SK-N-SH treated with all-trans-retinoic acid at 6 μM for 48 hours (cell line): ENCODE data around the gene UBA7.

Experiments
- ATAC-seq: fragments of 200-7000 bp; cut with Tn5 transposase; 3 replicates; pipeline ENCODE4 v1.9.1; 2020; ENCODE audit warnings: mild to moderate bottlenecking, moderate library complexity
- ARNTL ChIP-seq: fragments of 450-650 bp; formaldehyde crosslinking; IDR thresholded peaks from 2 replicates; pipeline ENCODE4 v1.5.0; 2020; ENCODE audit warnings: low read depth, mild to moderate bottlenecking, moderate library complexity, borderline replicate concordance
- BACH2 ChIP-seq: fragments of 250-450 bp; sonication (Bioruptor Pico); IDR thresholded peaks from 2 replicates; pipeline ENCODE4 v1.9.0; 2021; ENCODE audit warnings: mild to moderate bottlenecking, borderline replicate concordance
- CREB5 ChIP-seq: fragments of 250-450 bp; sonication (Bioruptor Pico); IDR thresholded peaks from 2 replicates; pipeline ENCODE4 v1.5.1; 2020; ENCODE audit warnings: low read depth, mild to moderate bottlenecking, moderate library complexity
- CSDC2 ChIP-seq: fragments of 250-450 bp; sonication (Bioruptor Pico); IDR thresholded peaks from 2 replicates; pipeline ENCODE4 v1.5.0; 2020; ENCODE audit warnings: mild to moderate bottlenecking, moderate library complexity
- CSRNP3 ChIP-seq: fragments of 250-450 bp; sonication (Bioruptor Pico); IDR thresholded peaks from 2 replicates; pipeline ENCODE4 v1.5.1; 2021; ENCODE audit warnings: mild to moderate bottlenecking, moderate library complexity
- ESRRG ChIP-seq: fragments of 250-450 bp; sonication (Bioruptor Pico); IDR thresholded peaks from 2 replicates; pipeline ENCODE4 v1.6.1; 2021; ENCODE audit warnings: mild to moderate bottlenecking
- GLIS3 ChIP-seq: fragments of 250-450 bp; sonication (Bioruptor Pico); IDR thresholded peaks from 2 replicates; pipeline ENCODE4 v1.5.0; 2020; ENCODE audit warnings: mild to moderate bottlenecking, moderate library complexity
- ISL1 ChIP-seq: fragments of 250-450 bp; sonication (Bioruptor Pico); IDR thresholded peaks from 2 replicates; pipeline ENCODE4 v2.1.2; 2022; ENCODE audit warnings: mild to moderate bottlenecking, moderate library complexity
- OSR1 ChIP-seq: fragments of 250-450 bp; sonication (Bioruptor Pico); IDR thresholded peaks from 2 replicates; pipeline ENCODE4 v1.8.0; 2022; ENCODE audit warnings: moderate library complexity, mild to moderate bottlenecking, inconsistent platforms
- PATZ1 ChIP-seq: fragments of 250-450 bp; sonication (Bioruptor Pico); IDR thresholded peaks from 2 replicates; pipeline ENCODE4 v1.8.0; 2020; ENCODE audit warnings: mild to moderate bottlenecking, moderate library complexity, borderline replicate concordance
- POU6F1 ChIP-seq: fragments of 250-450 bp; sonication (Bioruptor Pico); IDR thresholded peaks from 2 replicates; pipeline ENCODE4 v1.8.0; 2021; ENCODE audit warnings: low read depth, mild to moderate bottlenecking, moderate library complexity, borderline replicate concordance
- PPARA ChIP-seq: fragments of 250-450 bp; sonication (Bioruptor Pico); IDR thresholded peaks from 2 replicates; pipeline ENCODE4 v1.5.0; 2020; ENCODE audit warnings: mild to moderate bottlenecking, borderline replicate concordance
- RARB ChIP-seq: fragments of 250-450 bp; sonication (Bioruptor Pico); IDR thresholded peaks from 2 replicates; pipeline ENCODE4 v1.8.0; 2021; ENCODE audit warnings: mild to moderate bottlenecking, moderate library complexity
- SNAI2 ChIP-seq: fragments of 250-450 bp; sonication (Bioruptor Pico); IDR thresholded peaks from 2 replicates; pipeline ENCODE4 v1.5.0; 2020; ENCODE audit warnings: mild to moderate bottlenecking, moderate library complexity
- TOX ChIP-seq: fragments of 250-450 bp; sonication (Bioruptor Pico); IDR thresholded peaks from 2 replicates; pipeline ENCODE4 v1.8.0; 2021; ENCODE audit warnings: mild to moderate bottlenecking, moderate library complexity, borderline replicate concordance
- TSHZ2 ChIP-seq: fragments of 250-450 bp; sonication (Bioruptor Pico); IDR thresholded peaks from 2 replicates; pipeline ENCODE4 v1.5.0; 2020; ENCODE audit warnings: mild to moderate bottlenecking, moderate library complexity
- ZFP30 ChIP-seq: fragments of 450-650 bp; formaldehyde crosslinking; IDR thresholded peaks from 2 replicates; pipeline ENCODE4 v1.5.0; 2022; ENCODE audit warnings: mild to moderate bottlenecking, moderate library complexity
- ZNF565 ChIP-seq: fragments of 450-650 bp; formaldehyde crosslinking; conservative IDR thresholded peaks from 2 replicates; pipeline ENCODE4 v1.5.0; 2020; ENCODE audit warnings: low read depth, mild to moderate bottlenecking, moderate library complexity
- ZNF70 ChIP-seq: fragments of 450-650 bp; formaldehyde crosslinking; IDR thresholded peaks from 2 replicates; pipeline ENCODE4 v1.5.0; 2020; ENCODE audit warnings: mild to moderate bottlenecking, moderate library complexity
- ZNF8 ChIP-seq: fragments of 450-650 bp; formaldehyde crosslinking; IDR thresholded peaks from 2 replicates; pipeline ENCODE4 v1.5.0; 2020; ENCODE audit warnings: mild to moderate bottlenecking, moderate library complexity

The UBA7 gene

GRCh38 chr3:49802719-49803464, 10.9 kb downstream of the UBA7 start, which contains the start of gene INKA1:
INKA1 (plus strand) TSS chr3:49803261; CDS start chr3:49803393, 132 bp downstream.
- ATAC-seq, result peak; percentile 79
- TF ChIP-seq POU6F1 (CRISPR knock-in tag) (0 out of 2 replicates have a peak, but pooled peaks have one; percentile 61), ZFP30 (no peak)

GRCh38 chr3:49801160-49801559, 12.6 kb downstream of the UBA7 start:
- TF ChIP-seq ISL1 (CRISPR knock-in tag), result no peak

GRCh38 chr3:49799761-49800160, 14.0 kb downstream of the UBA7 start, which contains the start of gene CDHR4:
CDHR4 (minus strand) TSS chr3:49799873; CDS start chr3:49799812, 61 bp downstream.
- no peak for ATAC-seq
- TF ChIP-seq CSRNP3 (CRISPR knock-in tag) (no peak), SNAI2 (CRISPR knock-in tag) (no peak), ESRRG (CRISPR knock-in tag) (no peak), ISL1 (CRISPR knock-in tag) (no peak), ZNF565 (no peak), ZNF8 (no peak), GLIS3 (CRISPR knock-in tag) (no peak), PATZ1 (CRISPR knock-in tag) (no peak), ARNTL (CRISPR knock-in tag) (no peak), OSR1 (CRISPR knock-in tag) (no peak), RARB (CRISPR knock-in tag) (no peak), TOX (CRISPR knock-in tag) (no peak), CREB5 (no peak), BACH2 (no peak), TSHZ2 (no peak)

More at GRCh38 chr3:49801160-49801559, 12.6 kb downstream of the UBA7 start:
- no peak for ATAC-seq

GRCh38 chr3:49799105-49799504, 14.6 kb downstream of the UBA7 start:
- no peak for ATAC-seq
- TF ChIP-seq GLIS3 (CRISPR knock-in tag) (no peak), ZNF70 (no peak), POU6F1 (CRISPR knock-in tag) (no peak), PATZ1 (CRISPR knock-in tag) (no peak), CSDC2 (CRISPR knock-in tag) (no peak), BACH2 (no peak), ARNTL (CRISPR knock-in tag) (no peak), ISL1 (CRISPR knock-in tag) (no peak), ZFP30 (no peak), CREB5 (no peak), PPARA (no peak), ZNF8 (no peak)
